Endothelial cell of umbilical vein (primary cell): ENCODE measurements around the gene CDK4. TPM values are rescaled to one million over a fixed set of nuclear protein-coding genes. Genes with fewer than 3 reads are reported as not detected.

ENCODE experiments used
- BruUV-seq: library from RNA; stranded (reverse); fragments of 400-500 nt; replicated peaks from 2 replicates; lab custom pipeline; 2021; lab: Mats Ljungman, UMichigan
- CTCF ChIA-PET: fragments of 300-600, 350-600 bp; sonication (Branson Sonifier 250); formaldehyde crosslinking; loops from one replicate; lab custom pipeline; 2021; ENCODE audit warnings: antibody characterized with exemption, inconsistent platforms; lab: Charles Lee
- POLR2A ChIA-PET: fragments of 300-600, 350-600 bp; sonication (Branson Sonifier 250); formaldehyde crosslinking; loops from one replicate; lab custom pipeline; 2021; ENCODE audit warnings: antibody characterized with exemption, inconsistent platforms; lab: Charles Lee
- DNase-seq: peaks from one replicate; pipeline ENCODE4 v3.0.0-alpha.2; 2011; ENCODE audit warnings: low read depth, low spot score
- FAIRE-seq: peaks from 2 replicates; lab custom pipeline; 2011; peaks lifted over from hg19 to GRCh38; lab: Jason Lieb, UNC
- H2AFZ ChIP-seq: 2 replicates; pipeline ENCODE4 v1.6.0; 2012; ENCODE audit warnings: low read depth, low read length, control low read depth, inconsistent platforms
- H3K27ac ChIP-seq: 2 replicates; pipeline ENCODE4 v1.5.1; 2011; ENCODE audit warnings: low read depth, mild to moderate bottlenecking, control low read depth, low read length, moderate library complexity; ENCODE audit not compliant: insufficient read depth
- H3K27me3 ChIP-seq, 2 experiments: 2 replicates each; pipeline versions ENCODE4 v1.6.0 to v1.6.1; 2011; ENCODE audit warnings: low read length in 2 of 2, mixed read lengths in 1 of 2; ENCODE audit not compliant: control insufficient read depth in 2 of 2, insufficient read depth in 2 of 2
- H3K36me3 ChIP-seq, 2 experiments: 2 replicates in 1 of 2; 3 replicates in 1 of 2; pipeline ENCODE4 v1.5.1; 2011; ENCODE audit warnings: low read length in 2 of 2, mild to moderate bottlenecking in 1 of 2, moderate library complexity in 1 of 2; ENCODE audit not compliant: control insufficient read depth in 2 of 2, insufficient read depth in 2 of 2; ENCODE audit errors: extremely low read depth in 1 of 2
- H3K4me1 ChIP-seq: 3 replicates; pipeline ENCODE4 v1.5.1; 2011; ENCODE audit warnings: mild to moderate bottlenecking, low read length; ENCODE audit not compliant: control insufficient read depth, insufficient read depth; ENCODE audit errors: extremely low read depth
- H3K4me2 ChIP-seq: 2 replicates; pipeline ENCODE4 v1.6.1; 2011; ENCODE audit warnings: low read length, control low read depth, mixed read lengths; ENCODE audit not compliant: insufficient read depth
- H3K4me3 ChIP-seq, 3 experiments: fragments of 200-600 bp in 1 of 3; sonication (generic), shearing (Covaris generic) in 1 of 3; replicated peaks in 1 of 3; 2 replicates each; pipeline ENCODE4 v1.5.1; 2011 to 2016; ENCODE audit warnings: control low read depth in 3 of 3, low read length in 3 of 3, mild to moderate bottlenecking in 2 of 3, inconsistent platforms in 1 of 3, low read depth in 1 of 3, moderate library complexity in 1 of 3; ENCODE audit not compliant: insufficient read depth in 1 of 3
- H3K79me2 ChIP-seq: 2 replicates; pipeline ENCODE4 v1.6.0; 2012; ENCODE audit warnings: low read length, inconsistent platforms; ENCODE audit not compliant: control insufficient read depth, insufficient read depth
- H3K9ac ChIP-seq: replicated peaks from 2 replicates; pipeline ENCODE3; 2011; ENCODE audit warnings: low read length, control low read depth; ENCODE audit not compliant: insufficient read depth; ENCODE audit errors: extremely low read depth
- H3K9me1 ChIP-seq: replicated peaks from 3 replicates; pipeline ENCODE4 v1.6.0; 2011; ENCODE audit warnings: mild to moderate bottlenecking, low read length; ENCODE audit not compliant: control insufficient read depth, insufficient read depth; ENCODE audit errors: extremely low read depth
- H3K9me3 ChIP-seq: replicated peaks from 2 replicates; pipeline ENCODE4 v1.5.1; 2012; ENCODE audit warnings: low read length, inconsistent platforms; ENCODE audit not compliant: control insufficient read depth, insufficient read depth
- H4K20me1 ChIP-seq: replicated peaks from 2 replicates; pipeline ENCODE3; 2011; ENCODE audit warnings: mild to moderate bottlenecking, low read length; ENCODE audit not compliant: control insufficient read depth, insufficient read depth; ENCODE audit errors: extremely low read depth
- EZH2 ChIP-seq: IDR thresholded peaks from 2 replicates; pipeline ENCODE4 v1.6.1; 2012; ENCODE audit warnings: borderline replicate concordance, low read depth, mild to moderate bottlenecking, moderate library complexity, low read length, inconsistent platforms; ENCODE audit not compliant: severe bottlenecking
- FOS ChIP-seq: IDR thresholded peaks from 2 replicates; pipeline ENCODE4 v1.6.1; 2011; ENCODE audit warnings: mild to moderate bottlenecking, low read length, moderate library complexity, borderline replicate concordance; ENCODE audit not compliant: insufficient read depth
- MAX ChIP-seq: IDR thresholded peaks from 2 replicates; pipeline ENCODE4 v1.6.1; 2011; ENCODE audit not compliant: insufficient read depth, insufficient read length
- MYC ChIP-seq: IDR thresholded peaks from one replicate; pipeline ENCODE4 v1.6.1; 2011; ENCODE audit warnings: mild to moderate bottlenecking, low read depth, low read length
- POLR2AphosphoS5 ChIP-seq: IDR thresholded peaks from 2 replicates; pipeline ENCODE4 v1.6.1; 2012; ENCODE audit warnings: low read depth, mild to moderate bottlenecking, control low read depth, low read length, moderate library complexity; ENCODE audit not compliant: insufficient read depth
- dilution Hi-C: fragments of 300-500 bp; cut with MboI; formaldehyde crosslinking; loops from one replicate; pipeline ENCODE4 v1.15.0; 2019; ENCODE audit warnings: low sequenced_read_pairs; ENCODE audit not compliant: extremely low pct_ligation_motif_present
- intact Hi-C: fragments of 100-400 bp; cut with micrococcal nuclease; formaldehyde crosslinking; loops from one replicate; pipeline ENCODE4 v1.10.0; 2022
- polyA plus RNA-seq, 4 experiments: library from polyadenylated mRNA; depleted of rRNA in 3 of 4; stranded (reverse) in 3 of 4; unstranded in 1 of 4; fragments of >200 nt; gene quantifications; 2 replicates each; pipeline versions ENCODE4 v1.2.1 to v1.2.3, GENCODE V29; 2011 to 2012; ENCODE audit warnings: missing spikeins in 1 of 4
- total RNA-seq: library from RNA; stranded (reverse); gene quantifications from 2 replicates; pipeline ENCODE4 v1.2.3, GENCODE V29; 2021
- TF ChIP-seq, protein P1 (sequence below), 2 donors: IDR thresholded peaks; 1 replicate in 1 of 2; 2 replicates in 1 of 2; pipeline ENCODE4 v1.5.1; 2011; ENCODE audit warnings: low read length in 2 of 2, mild to moderate bottlenecking in 2 of 2, moderate library complexity in 2 of 2, control low read depth in 1 of 2, inconsistent platforms in 1 of 2, low read depth in 1 of 2; ENCODE audit not compliant: insufficient read depth in 1 of 2; ENCODE audit errors: extremely low read depth in 1 of 2

Gene CDK4
- total and polyA plus RNA-seq, 2 donors (not counting 3 experiments of a cell fraction or from before 2014, with no cell fraction given): 171 to 332 TPM

DNA sequence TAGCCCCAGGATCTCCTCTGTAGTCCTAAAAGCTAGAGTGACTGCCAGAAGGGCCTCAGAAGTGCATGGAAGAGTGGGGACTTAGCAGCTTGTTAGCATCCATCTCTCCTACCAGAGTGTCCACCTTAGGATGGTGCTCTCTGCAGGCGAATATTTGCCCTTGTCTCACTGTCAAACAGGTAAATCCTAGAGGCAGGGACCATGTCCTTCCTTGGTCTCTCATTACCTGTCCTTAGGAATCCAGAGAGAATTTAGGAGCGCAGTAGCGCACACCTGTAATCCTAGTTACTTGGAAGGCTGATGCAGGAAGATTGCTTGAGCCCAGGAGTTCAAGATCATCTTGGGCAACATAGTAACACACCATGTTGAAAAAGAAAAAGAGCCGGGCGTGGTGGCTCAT lies 35.0 kb downstream of the CDK4 start:
- Histone ChIP-seq H3K4me3 (no peak overlapping the region), H3K79me2 (no peaks in the 10 kb centered on the region), H3K4me2 (no peak overlapping the region), H3K9me3 (no peaks in the 10 kb centered on the region), H3K27ac (no peak overlapping the region), H4K20me1 (no peaks in the 10 kb centered on the region), H3K4me1 (no peaks in the 10 kb centered on the region), H2AFZ (no peak overlapping the region), H3K27me3 (no peaks in the 10 kb centered on the region), H3K9ac (no peak overlapping the region), H3K36me3 (peaks cover 0 to 41% of the 10 kb centered on the region in 2 experiments), H3K9me1 (no peaks in the 10 kb centered on the region)
- no TSS peak for BruUV-seq
- FAIRE-seq: no peak
- TF ChIP-seq MYC: no peak
- TF ChIP-seq MAX: no peak
- TF ChIP-seq EZH2: no peak
- no peak for TF ChIP-seq POLR2AphosphoS5
- TF ChIP-seq FOS: no peak
- TF ChIP-seq, protein P1, sequence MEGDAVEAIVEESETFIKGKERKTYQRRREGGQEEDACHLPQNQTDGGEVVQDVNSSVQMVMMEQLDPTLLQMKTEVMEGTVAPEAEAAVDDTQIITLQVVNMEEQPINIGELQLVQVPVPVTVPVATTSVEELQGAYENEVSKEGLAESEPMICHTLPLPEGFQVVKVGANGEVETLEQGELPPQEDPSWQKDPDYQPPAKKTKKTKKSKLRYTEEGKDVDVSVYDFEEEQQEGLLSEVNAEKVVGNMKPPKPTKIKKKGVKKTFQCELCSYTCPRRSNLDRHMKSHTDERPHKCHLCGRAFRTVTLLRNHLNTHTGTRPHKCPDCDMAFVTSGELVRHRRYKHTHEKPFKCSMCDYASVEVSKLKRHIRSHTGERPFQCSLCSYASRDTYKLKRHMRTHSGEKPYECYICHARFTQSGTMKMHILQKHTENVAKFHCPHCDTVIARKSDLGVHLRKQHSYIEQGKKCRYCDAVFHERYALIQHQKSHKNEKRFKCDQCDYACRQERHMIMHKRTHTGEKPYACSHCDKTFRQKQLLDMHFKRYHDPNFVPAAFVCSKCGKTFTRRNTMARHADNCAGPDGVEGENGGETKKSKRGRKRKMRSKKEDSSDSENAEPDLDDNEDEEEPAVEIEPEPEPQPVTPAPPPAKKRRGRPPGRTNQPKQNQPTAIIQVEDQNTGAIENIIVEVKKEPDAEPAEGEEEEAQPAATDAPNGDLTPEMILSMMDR (IDR thresholded peaks at IDR 0.05; ENCODE audit: extremely low read depth in 1 of 2, insufficient read depth in 1 of 2, low read depth in 1 of 2, low read length in 2 of 2): no peak
- POLR2A ChIA-PET: no interaction called here
- CTCF ChIA-PET: interaction anchor here (1.3 kb wide), 1 partner anchor 9 kb away, joined by 5 read pairs; no protein-coding TSS in a partner anchor
- DNase-seq: no peak
- dilution Hi-C loops (no loop called here), intact Hi-C loops (no loop called here)
